ENCODE results near the gene KRTAP4-8.
"Not testable (repeated sequence)": the region's sequence is repeated elsewhere in the genome, so short reads cannot be mapped to it uniquely, and the experiment has no call there.

KRTAP4-8 gene

GRCh38 chr17:41098042-41098441 is at the start of gene KRTAP4-8:
TSS of gene KRTAP4-8 (minus strand) at chr17:41098142. CDS start at chr17:41098084, 58 bp downstream.
- DNase-seq: no peak

GRCh38 chr17:41145261-41145660 is 47.3 kb upstream of the KRTAP4-8 start:
- DNase-seq: no peak

GRCh38 chr17:41144846-41145245 is 46.9 kb upstream of the KRTAP4-8 start:
- no peak for DNase-seq

GRCh38 chr17:41141361-41141760 is 43.4 kb upstream of the KRTAP4-8 start:
- no peak for DNase-seq

- no peak for DNase-seq
Observed at GRCh38 chr17:41140360-41141131, 42.6 kb upstream of the KRTAP4-8 start, which contains the start of gene KRTAP4-6. TSS of gene KRTAP4-6 (minus strand) at chr17:41140544. CDS start at chr17:41140487, 57 bp downstream.

- not testable (repeated sequence) for DNase-seq
Observed at GRCh38 chr17:41139865-41140264, 41.9 kb upstream of the KRTAP4-8 start.

GRCh38 chr17:41133880-41134735 is 36.2 kb upstream of the KRTAP4-8 start:
- DNase-seq: no peak

- no peak for DNase-seq
Observed at GRCh38 chr17:41131979-41132378, 34.0 kb upstream of the KRTAP4-8 start.

- DNase-seq: no peak
Observed at GRCh38 chr17:41127371-41127770, 29.4 kb upstream of the KRTAP4-8 start.

- no peak for DNase-seq
Observed at GRCh38 chr17:41126412-41126811, 28.5 kb upstream of the KRTAP4-8 start.

GRCh38 chr17:41125064-41125463 is 27.1 kb upstream of the KRTAP4-8 start:
- DNase-seq: no peak

GRCh38 chr17:41123991-41124371 is 26.0 kb upstream of the KRTAP4-8 start, which contains the start of gene KRTAP4-12:
TSS of gene KRTAP4-12 (minus strand) at chr17:41124182. CDS start at chr17:41124122, 60 bp downstream.
- DNase-seq: not testable (repeated sequence)

GRCh38 chr17:41123292-41123990 is 25.5 kb upstream of the KRTAP4-8 start:
- not testable (repeated sequence) for DNase-seq

GRCh38 chr17:41121742-41122141 is 23.8 kb upstream of the KRTAP4-8 start:
- no peak for DNase-seq

GRCh38 chr17:41119696-41120690 is 22.1 kb upstream of the KRTAP4-8 start:
- not testable (repeated sequence) for DNase-seq

- no peak for DNase-seq
Observed at GRCh38 chr17:41118721-41119120, 20.8 kb upstream of the KRTAP4-8 start.

- DNase-seq: not testable (repeated sequence)
Observed at GRCh38 chr17:41117846-41118386, 20.0 kb upstream of the KRTAP4-8 start, which contains the start of gene KRTAP4-11. TSS of gene KRTAP4-11 (minus strand) at chr17:41118373. CDS start at chr17:41118315, 58 bp downstream.

- no peak for DNase-seq
Observed at GRCh38 chr17:41116297-41116696, 18.4 kb upstream of the KRTAP4-8 start.

- no peak for DNase-seq
Observed at GRCh38 chr17:41111151-41111885, 13.4 kb upstream of the KRTAP4-8 start.

- DNase-seq: not testable (repeated sequence)
Observed at GRCh38 chr17:41108728-41109386, 10.9 kb upstream of the KRTAP4-8 start.

All from activated effector memory CD4-positive, alpha-beta T cell treated with Interleukin-2 at 50 U/mL for 16 hours (primary cell).